ENCODE measurements around the gene TUBA4B. TPM values are rescaled to one million over a fixed set of nuclear protein-coding genes. Genes with fewer than 3 reads are reported as not detected.
A peak's percentile ranks its signal among the peaks of the same experiment; 100 is the strongest.

Gene TUBA4B
- total and polyA plus RNA-seq, 9 donors, result 0.04 to 0.56 (median 0.17) TPM; not detected in 2

DNA sequence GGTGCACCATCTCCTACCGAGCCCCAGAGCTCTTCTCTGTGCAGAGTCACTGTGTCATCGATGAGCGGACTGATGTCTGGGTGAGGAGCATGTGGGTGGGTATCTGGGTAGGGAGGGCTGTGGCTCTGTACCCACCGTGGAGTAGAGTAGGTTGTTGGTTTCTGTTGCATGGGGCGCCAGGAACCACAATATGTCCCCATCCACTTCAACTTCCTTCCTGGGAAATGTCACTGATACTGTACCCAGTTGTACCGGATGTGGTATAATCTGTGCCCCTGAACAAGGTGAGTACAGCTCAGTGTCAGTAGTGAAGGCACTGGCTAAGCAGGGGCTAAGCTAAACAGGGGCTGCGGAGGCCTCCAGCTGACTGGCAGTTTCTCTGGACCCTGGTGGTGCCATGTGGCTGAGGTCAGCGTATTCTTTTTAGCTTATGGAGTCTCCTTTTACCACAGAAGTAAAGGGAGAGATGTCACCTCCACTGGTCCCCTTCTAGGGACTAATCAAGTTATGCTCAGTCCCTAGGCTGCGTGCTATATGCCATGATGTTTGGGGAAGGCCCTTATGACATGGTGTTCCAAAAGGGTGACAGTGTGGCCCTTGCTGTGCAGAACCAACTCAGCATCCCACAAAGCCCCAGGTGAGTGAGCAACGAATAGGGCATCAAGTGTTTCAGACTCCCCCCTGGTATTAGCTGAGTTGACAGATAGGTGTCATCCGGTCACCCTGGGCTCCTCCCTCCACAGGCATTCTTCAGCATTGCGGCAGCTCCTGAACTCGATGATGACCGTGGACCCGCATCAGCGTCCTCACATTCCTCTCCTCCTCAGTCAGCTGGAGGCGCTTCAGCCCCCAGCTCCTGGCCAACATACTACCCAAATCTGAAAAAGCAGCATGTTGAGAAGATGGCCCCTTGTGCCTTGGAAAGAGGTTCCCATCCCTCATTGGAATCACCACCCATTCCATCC lies 5.1 kb upstream of the TUBA4B start:
- 78% methylated on average over 8 of the region's 17 CpGs for WGBS (ENCODE audit: insufficient coverage)
- Histone ChIP-seq H3K27me3 (ENCODE audit: control insufficient read depth, insufficient read depth, low read length) (peaks cover 16% of the 10 kb centered on the region), H3K36me3 (ENCODE audit: control insufficient read depth, insufficient read depth, low read length) (peaks cover 29% of the 10 kb centered on the region), H3K4me1 (ENCODE audit: control insufficient read depth, insufficient read depth, low read length) (peaks cover 47% of the 10 kb centered on the region), H3K27ac (ENCODE audit: low read length) (no peak overlapping the region), H3K4me3 (ENCODE audit: low read length) (no peak overlapping the region), H3K9me3 (replicated peaks; ENCODE audit: control insufficient read depth, low read depth, low read length) (no peaks in the 10 kb centered on the region)
- no peak for DNase-seq

DNA sequence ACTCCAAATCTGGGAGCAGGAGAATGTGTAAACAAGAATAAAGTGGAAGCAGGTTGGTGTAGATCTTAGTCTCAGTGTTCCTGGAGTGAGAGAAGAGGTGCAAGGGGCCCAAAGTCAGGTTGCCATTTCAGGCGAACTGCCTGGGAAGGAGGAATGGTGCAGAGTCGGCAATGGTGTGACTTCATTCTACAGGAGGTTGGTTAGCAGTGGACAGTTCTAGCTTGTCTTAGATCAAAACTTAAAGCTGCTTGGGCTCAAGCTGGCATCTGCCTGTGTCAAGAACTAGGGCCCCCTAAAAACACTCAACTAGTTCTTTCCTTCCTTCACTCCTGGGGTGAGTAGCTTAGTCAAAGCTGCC lies 4.2 kb upstream of the TUBA4B start:
- no peak overlapping the region for H3K4me3 ChIP-seq (ENCODE audit: low read length)
- H3K36me3 ChIP-seq (ENCODE audit: control insufficient read depth, insufficient read depth, low read length), result peaks cover 29% of the 10 kb centered on the region
- 70% methylated on average over 2 of the region's 2 CpGs for WGBS (ENCODE audit: insufficient coverage)
- no peaks in the 10 kb centered on the region for H3K9me3 ChIP-seq (replicated peaks; ENCODE audit: control insufficient read depth, low read depth, low read length)
- DNase-seq, result no peak
- peaks cover 55% of the 10 kb centered on the region for H3K4me1 ChIP-seq (ENCODE audit: control insufficient read depth, insufficient read depth, low read length)
- peaks cover 24% of the 10 kb centered on the region for H3K27me3 ChIP-seq (ENCODE audit: control insufficient read depth, insufficient read depth, low read length)
- no peak overlapping the region for H3K27ac ChIP-seq (ENCODE audit: low read length)

DNA sequence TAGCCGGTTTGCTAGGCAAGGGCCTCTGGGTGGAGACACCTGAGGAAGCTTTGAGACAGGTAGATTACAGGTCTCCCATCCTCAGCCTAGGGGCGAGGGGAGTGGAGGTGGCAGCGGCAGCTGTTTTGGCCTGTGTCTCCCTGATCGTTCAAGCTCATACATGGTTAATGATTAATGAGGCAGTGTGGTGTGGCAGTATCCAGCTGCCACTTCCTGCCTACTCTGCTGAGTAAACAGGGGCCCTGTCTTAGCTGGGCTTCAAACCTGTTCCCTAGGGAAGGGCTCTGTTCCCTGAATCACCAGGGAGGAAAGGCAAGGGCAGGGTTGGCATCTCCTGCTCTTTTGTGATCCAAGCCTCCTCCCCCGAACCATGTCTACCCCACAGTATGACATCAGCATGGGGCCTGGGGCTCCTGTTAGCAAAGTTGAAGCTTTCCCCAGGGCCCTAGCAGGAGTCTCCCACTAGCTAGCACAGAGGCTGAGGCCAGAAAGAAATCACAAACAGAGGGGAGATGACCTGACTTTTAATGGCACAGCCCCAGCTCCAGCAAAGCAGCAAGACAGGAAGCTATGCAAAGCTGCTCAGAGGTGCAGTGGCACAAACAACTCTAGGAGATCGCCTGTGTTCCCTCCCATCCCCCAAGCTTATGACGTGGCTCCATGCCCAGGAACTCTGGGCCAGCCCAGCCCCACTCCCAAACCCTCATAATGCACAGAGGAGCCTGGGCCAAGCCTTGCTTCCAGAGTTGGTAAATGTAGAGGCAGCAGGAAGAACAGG lies 3.7 kb upstream of the TUBA4B start:
- Histone ChIP-seq H3K4me1 (ENCODE audit: control insufficient read depth, insufficient read depth, low read length) (peaks cover 60% of the 10 kb centered on the region), H3K36me3 (ENCODE audit: control insufficient read depth, insufficient read depth, low read length) (peaks cover 29% of the 10 kb centered on the region), H3K4me3 (ENCODE audit: low read length) (no peak overlapping the region), H3K27ac (ENCODE audit: low read length) (peak overlapping the region; percentile 72), H3K9me3 (replicated peaks; ENCODE audit: control insufficient read depth, low read depth, low read length) (no peaks in the 10 kb centered on the region), H3K27me3 (ENCODE audit: control insufficient read depth, insufficient read depth, low read length) (peaks cover 30% of the 10 kb centered on the region)
- 39% methylated on average over 5 of the region's 7 CpGs for WGBS (ENCODE audit: insufficient coverage)
- peak; percentile 53 for DNase-seq

DNA sequence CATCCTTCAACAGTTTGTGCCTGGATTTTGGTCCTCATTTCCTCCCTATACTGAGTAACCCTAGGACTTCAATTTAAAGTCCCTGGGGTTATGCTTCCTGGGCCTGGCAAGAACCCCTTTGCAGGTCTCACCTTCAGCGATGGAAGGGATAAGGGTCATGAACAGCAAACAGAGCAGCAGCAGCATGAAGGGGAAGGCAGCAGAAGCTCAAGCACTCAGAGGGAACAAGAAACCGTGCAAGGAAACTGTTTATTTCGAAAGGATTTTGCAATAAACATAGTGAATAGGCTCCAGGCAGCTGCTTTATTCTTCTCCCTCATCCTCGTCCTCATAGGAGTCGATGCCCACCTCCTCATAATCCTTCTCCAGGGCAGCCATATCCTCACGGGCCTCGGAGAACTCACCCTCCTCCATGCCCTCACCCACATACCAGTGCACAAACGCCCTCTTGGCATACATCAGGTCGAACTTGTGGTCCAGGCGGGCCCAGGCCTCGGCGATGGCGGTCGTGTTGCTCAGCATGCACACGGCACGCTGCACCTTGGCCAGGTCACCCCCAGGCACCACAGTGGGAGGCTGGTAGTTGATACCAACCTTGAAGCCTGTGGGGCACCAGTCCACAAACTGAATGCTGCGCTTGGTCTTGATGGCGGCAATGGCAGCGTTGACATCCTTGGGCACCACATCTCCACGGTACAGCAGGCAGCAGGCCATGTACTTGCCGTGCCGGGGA lies 2.8 kb upstream of the TUBA4B start:
- no peak for DNase-seq
- no peak overlapping the region for H3K4me3 ChIP-seq (ENCODE audit: low read length)
- peaks cover 29% of the 10 kb centered on the region for H3K36me3 ChIP-seq (ENCODE audit: control insufficient read depth, insufficient read depth, low read length)
- H3K27ac ChIP-seq (ENCODE audit: low read length), result no peak overlapping the region
- peaks cover 58% of the 10 kb centered on the region for H3K4me1 ChIP-seq (ENCODE audit: control insufficient read depth, insufficient read depth, low read length)
- H3K9me3 ChIP-seq (replicated peaks; ENCODE audit: control insufficient read depth, low read depth, low read length), result no peaks in the 10 kb centered on the region
- 86% methylated on average over 20 of the region's 22 CpGs for WGBS (ENCODE audit: insufficient coverage)
- H3K27me3 ChIP-seq (ENCODE audit: control insufficient read depth, insufficient read depth, low read length), result peaks cover 38% of the 10 kb centered on the region

DNA sequence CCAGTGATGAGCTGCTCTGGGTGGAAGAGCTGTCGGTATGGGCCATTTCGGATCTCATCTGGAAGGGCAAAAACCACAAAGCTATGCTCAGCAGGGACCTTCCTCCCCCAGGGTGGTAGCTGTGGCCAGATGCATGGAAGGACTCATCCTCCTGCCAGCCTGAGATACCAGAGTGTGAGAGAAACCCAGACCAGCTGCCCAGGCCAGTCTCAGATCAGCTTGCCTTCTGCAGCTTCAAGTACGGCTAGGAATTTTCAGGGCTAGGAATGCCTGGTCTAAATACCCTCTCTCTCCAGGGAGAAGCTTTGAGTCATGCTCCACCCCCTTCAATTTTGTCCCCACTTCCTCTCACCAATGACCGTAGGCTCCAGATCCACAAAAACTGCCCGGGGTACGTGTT lies 1.4 kb upstream of the TUBA4B start:
- peak overlapping the region; percentile 84 for H3K27ac ChIP-seq (ENCODE audit: low read length)
- no peak overlapping the region for H3K4me3 ChIP-seq (ENCODE audit: low read length)
- DNase-seq, result no peak
- WGBS (ENCODE audit: insufficient coverage), result 85% methylated on average over 2 of the region's 6 CpGs
- H3K9me3 ChIP-seq (replicated peaks; ENCODE audit: control insufficient read depth, low read depth, low read length), result no peaks in the 10 kb centered on the region
- H3K4me1 ChIP-seq (ENCODE audit: control insufficient read depth, insufficient read depth, low read length), result peaks cover 48% of the 10 kb centered on the region
- peaks cover 29% of the 10 kb centered on the region for H3K36me3 ChIP-seq (ENCODE audit: control insufficient read depth, insufficient read depth, low read length)
- peaks cover 48% of the 10 kb centered on the region for H3K27me3 ChIP-seq (ENCODE audit: control insufficient read depth, insufficient read depth, low read length)

DNA sequence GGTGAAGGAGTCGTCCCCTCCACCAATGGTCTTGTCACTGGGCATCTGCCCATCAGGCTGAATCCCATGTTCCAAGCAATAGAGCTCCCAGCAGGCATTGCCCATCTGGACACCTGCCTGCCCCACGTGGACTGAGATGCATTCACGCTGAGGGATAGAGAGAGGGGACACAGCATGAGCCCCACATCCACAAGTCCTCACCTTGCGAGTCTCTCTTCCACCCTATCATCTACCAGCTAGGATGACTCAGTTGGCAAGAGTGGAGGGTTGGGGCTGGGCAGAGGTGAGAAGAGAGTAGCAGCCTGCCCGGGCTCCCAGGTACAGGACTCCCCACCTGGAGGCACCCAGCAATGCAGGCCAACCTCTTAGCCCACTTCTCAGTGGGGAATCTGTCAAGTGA lies 959 bp upstream of the TUBA4B start:
- WGBS (ENCODE audit: insufficient coverage), result 20% methylated on average over 1 of the region's 5 CpGs
- DNase-seq, result no peak
- Histone ChIP-seq H3K4me1 (ENCODE audit: control insufficient read depth, insufficient read depth, low read length) (peaks cover 48% of the 10 kb centered on the region), H3K4me3 (ENCODE audit: low read length) (peak overlapping the region; percentile 60), H3K9me3 (replicated peaks; ENCODE audit: control insufficient read depth, low read depth, low read length) (no peaks in the 10 kb centered on the region), H3K27me3 (ENCODE audit: control insufficient read depth, insufficient read depth, low read length) (peaks cover 52% of the 10 kb centered on the region), H3K36me3 (ENCODE audit: control insufficient read depth, insufficient read depth, low read length) (peaks cover 29% of the 10 kb centered on the region), H3K27ac (ENCODE audit: low read length) (peak overlapping the region; percentile 84)

DNA sequence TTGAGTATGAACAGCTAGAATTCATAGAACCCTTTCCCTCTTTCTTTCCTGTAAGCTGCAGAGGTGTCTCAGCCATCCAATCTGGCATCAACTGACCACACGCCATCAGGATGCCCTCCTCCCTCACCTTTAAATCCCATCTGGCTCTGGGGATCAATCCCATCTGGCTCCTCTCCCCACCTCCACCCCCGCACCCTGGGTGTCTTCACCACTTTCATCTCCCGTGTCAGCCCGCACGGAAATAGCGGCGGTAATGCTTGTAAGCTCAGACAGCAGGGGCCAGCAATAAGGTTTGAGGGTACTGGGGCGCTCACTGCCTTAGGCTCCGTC lies 508 bp upstream of the TUBA4B start:
- Histone ChIP-seq H3K36me3 (ENCODE audit: control insufficient read depth, insufficient read depth, low read length) (peaks cover 26% of the 10 kb centered on the region), H3K27ac (ENCODE audit: low read length) (peak overlapping the region; percentile 84), H3K4me3 (ENCODE audit: low read length) (peak overlapping the region; percentile 60), H3K9me3 (replicated peaks; ENCODE audit: control insufficient read depth, low read depth, low read length) (no peaks in the 10 kb centered on the region), H3K4me1 (ENCODE audit: control insufficient read depth, insufficient read depth, low read length) (peaks cover 48% of the 10 kb centered on the region), H3K27me3 (ENCODE audit: control insufficient read depth, insufficient read depth, low read length) (peaks cover 53% of the 10 kb centered on the region)
- no peak for DNase-seq
- WGBS (ENCODE audit: insufficient coverage), result 9% methylated on average over 5 of the region's 9 CpGs

DNA sequence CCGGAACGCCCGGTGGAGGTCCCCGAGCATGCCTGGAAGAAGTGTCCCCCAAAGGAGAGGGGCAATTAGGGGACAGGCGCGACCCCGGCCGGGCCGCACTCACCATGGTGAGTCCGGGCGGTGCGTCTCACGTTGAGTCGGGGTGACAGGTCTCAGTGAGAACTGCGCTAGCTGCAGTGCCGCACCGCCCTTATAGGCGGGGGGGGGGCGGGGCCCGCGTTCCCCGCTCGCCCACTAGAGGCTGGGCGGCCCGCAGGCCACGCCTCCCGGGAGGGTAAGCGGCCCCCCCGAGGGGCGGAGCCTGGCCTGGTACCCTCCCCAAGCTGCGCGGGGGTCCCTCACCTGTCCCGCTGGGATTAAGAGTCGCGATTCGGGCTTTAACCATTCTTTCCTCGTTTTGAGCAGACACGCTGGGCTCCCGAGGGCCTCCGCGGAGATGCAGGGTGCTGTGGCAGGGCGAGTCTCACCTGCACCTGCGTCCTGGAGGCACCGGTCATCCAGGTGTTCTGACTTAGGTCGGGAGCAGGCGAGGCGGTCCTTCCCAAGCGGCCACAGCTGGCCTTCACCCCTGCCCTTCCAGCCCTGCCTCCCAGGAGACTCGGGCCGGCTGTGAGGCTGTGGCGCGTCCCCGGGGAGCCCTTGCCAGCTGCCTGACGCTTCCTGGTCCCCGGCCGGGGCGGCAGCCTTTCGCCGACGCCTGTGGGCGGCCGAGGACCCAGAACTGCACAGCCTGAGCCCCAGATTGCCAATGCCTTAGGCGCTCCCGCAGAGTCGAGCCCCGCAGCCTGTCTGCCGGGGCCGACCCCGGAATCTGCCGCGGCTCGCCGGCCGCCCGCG lies 928 bp downstream of the TUBA4B start, which contains the start of gene TUBA4A:
Gene TUBA4A, minus strand, starts transcription at position 166 of the 837 bp plus-strand sequence. Its CDS starts 60 bp downstream, at position 106.
- peaks cover 48% of the 10 kb centered on the region for H3K4me1 ChIP-seq (ENCODE audit: control insufficient read depth, insufficient read depth, low read length)

DNA sequence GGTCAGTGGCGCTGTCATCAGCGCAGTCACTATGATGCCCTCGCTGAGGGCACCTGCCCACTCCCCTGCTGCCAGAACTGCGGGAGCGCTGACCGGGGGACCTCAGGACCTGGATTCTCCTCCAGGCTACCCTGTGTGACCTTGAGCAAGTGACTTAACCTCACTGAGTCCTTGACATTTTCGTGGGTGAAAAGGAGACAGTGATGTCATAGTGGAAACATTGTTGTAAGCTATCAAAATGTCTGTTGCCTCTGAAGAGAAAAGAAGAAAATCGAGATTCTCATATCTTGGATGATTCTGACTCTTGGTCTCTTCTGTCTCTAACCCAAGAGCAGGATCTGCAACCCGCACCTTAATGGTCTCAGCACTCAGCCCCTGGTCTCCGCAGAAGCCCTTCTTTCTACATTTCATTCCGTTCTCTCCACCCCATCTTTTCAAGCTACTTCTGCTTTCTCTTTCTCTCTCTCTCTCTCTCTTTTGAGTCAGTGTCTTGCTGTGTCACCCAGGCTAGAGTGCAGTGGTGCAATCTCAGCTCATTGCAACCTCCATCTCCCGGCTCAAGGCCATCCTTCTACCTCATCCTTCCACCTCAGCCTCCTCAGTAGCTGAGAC lies 1.7 kb downstream of the TUBA4B start:
- Histone ChIP-seq H3K27me3 (ENCODE audit: control insufficient read depth, insufficient read depth, low read length) (peaks cover 61% of the 10 kb centered on the region), H3K4me3 (ENCODE audit: low read length) (peak overlapping the region; percentile 60), H3K36me3 (ENCODE audit: control insufficient read depth, insufficient read depth, low read length) (peaks cover 12% of the 10 kb centered on the region), H3K9me3 (replicated peaks; ENCODE audit: control insufficient read depth, low read depth, low read length) (no peaks in the 10 kb centered on the region), H3K4me1 (ENCODE audit: control insufficient read depth, insufficient read depth, low read length) (peaks cover 43% of the 10 kb centered on the region), H3K27ac (ENCODE audit: low read length) (no peak overlapping the region)
- WGBS (ENCODE audit: insufficient coverage), result 17% methylated on average over 9 of the region's 12 CpGs
- no peak for DNase-seq

More for the DNA sequence above, 928 bp downstream of the TUBA4B start, which contains the start of gene TUBA4A:
- H3K27me3 ChIP-seq (ENCODE audit: control insufficient read depth, insufficient read depth, low read length), result peaks cover 59% of the 10 kb centered on the region
- H3K27ac ChIP-seq (ENCODE audit: low read length), result peak within 1 kb of the TSS; percentile 84
- peak; percentile 64 for DNase-seq
- H3K36me3 ChIP-seq (ENCODE audit: control insufficient read depth, insufficient read depth, low read length), result peaks cover 16% of the 10 kb centered on the region
- no peaks in the 10 kb centered on the region for H3K9me3 ChIP-seq (replicated peaks; ENCODE audit: control insufficient read depth, low read depth, low read length)
- peak within 1 kb of the TSS; percentile 60 for H3K4me3 ChIP-seq (ENCODE audit: low read length)
- under 1% methylated on average over 75 of the region's 76 CpGs for WGBS (ENCODE audit: insufficient coverage)

Measured in muscle of leg (tissue), 11 donors.